Mucosa of descending colon (tissue), 3 donors: ENCODE results near the gene ANKRD37. TPM values are rescaled to one million over a fixed set of nuclear protein-coding genes. Genes with fewer than 3 reads are reported as not detected.

Experiments
- ATAC-seq: fragments of 200-7000 bp; cut with Tn5 transposase; one replicate; pipeline ENCODE4 v1.9.1; 2020; ENCODE audit warnings: mild to moderate bottlenecking, moderate library complexity
- DNase-seq, 3 donors: peaks; one replicate each; pipeline ENCODE4 v3.0.0-alpha.2; 2020
- H3K36me3 ChIP-seq: fragments of 200-600 bp; one replicate; pipeline ENCODE4 v1.8.0; 2021; ENCODE audit warnings: low read depth, mild to moderate bottlenecking
- H3K4me1 ChIP-seq: fragments of 200-600 bp; one replicate; pipeline ENCODE4 v1.8.0; 2021; ENCODE audit warnings: low read depth, mild to moderate bottlenecking
- H3K4me3 ChIP-seq: fragments of 200-600 bp; one replicate; pipeline ENCODE4 v1.8.0; 2021; ENCODE audit warnings: mild to moderate bottlenecking
- H3K9me3 ChIP-seq: fragments of 200-600 bp; one replicate; pipeline ENCODE4 v1.8.0; 2021; ENCODE audit warnings: mild to moderate bottlenecking
- CTCF ChIP-seq: fragments of 200-600 bp; IDR thresholded peaks from one replicate; pipeline ENCODE4 v1.8.0; 2022; ENCODE audit warnings: antibody characterized with exemption, mild to moderate bottlenecking
- intact Hi-C, 2 donors: fragments of 100-400 bp; cut with DNase I in 1 of 2; cut with micrococcal nuclease in 1 of 2; formaldehyde crosslinking; loops; one replicate each; pipeline versions ENCODE4 v1.11.0 to v1.11.1; 2022; cut with DNase I, micrococcal nuclease
- total RNA-seq, 3 donors: library from RNA; stranded (reverse); fragmentation: NEBNext Ultra II Directional in 2 of 3; extraction: Animal tissue kit (Norgen Biotek cat#: 25700) in 2 of 3; gene quantifications; one replicate each; pipeline versions ENCODE4 v1.2.1 to v1.2.4, GENCODE V29; 2021 to 2023
- donor health status: DM: no; HTN: no; CAD: no; lungs with moderate emphysema.
- donor health status: DM: no; HTN: no; CAD: no.
- donor health status: DM: no; HTN: yes; CAD: no.

Gene ANKRD37
- total RNA-seq, 3 donors from 2014 or later, result 7.6 to 14.2 (median 9.7) TPM

- peak; percentile 73 for ATAC-seq
- no peak for TF ChIP-seq CTCF
- intact Hi-C loops, result no loop called here
- no peaks in the 10 kb centered on the region for H3K9me3 ChIP-seq
- DNase-seq, result no peak
- no peak overlapping the region for H3K4me3 ChIP-seq
- H3K36me3 ChIP-seq, result no peaks in the 10 kb centered on the region
- peaks cover 11% of the 10 kb centered on the region for H3K4me1 ChIP-seq
These were observed 11.7 kb upstream of the ANKRD37 start for GRCh38 chr4:185384930-185385331.

GRCh38 chr4:185387957-185388356 lies 8.7 kb upstream of the ANKRD37 start:
- no peaks in the 10 kb centered on the region for H3K36me3 ChIP-seq
- H3K4me3 ChIP-seq, result no peak overlapping the region
- no peaks in the 10 kb centered on the region for H3K9me3 ChIP-seq
- no peak for TF ChIP-seq CTCF
- DNase-seq, result no peak
- intact Hi-C loops, result no loop called here
- peaks cover 11% of the 10 kb centered on the region for H3K4me1 ChIP-seq
- no peak for ATAC-seq

DNA sequence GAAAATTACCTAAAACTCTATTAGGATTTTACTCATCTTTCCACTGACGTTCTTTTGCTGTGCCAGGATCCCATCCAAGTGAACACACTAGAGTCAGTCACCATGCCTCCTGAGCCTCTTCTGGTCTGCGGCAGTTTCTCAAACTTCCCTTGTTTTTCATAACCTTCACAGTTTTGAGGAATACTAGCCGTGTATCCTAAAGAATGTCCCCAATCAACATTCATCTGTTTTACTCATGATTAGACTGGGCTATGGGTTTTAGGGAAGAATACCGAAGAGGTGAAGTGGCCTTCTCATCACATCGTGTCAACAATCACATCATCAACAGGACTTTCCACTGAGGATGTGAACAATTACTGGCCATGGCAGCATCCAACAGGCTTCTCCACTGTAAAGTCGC lies 5.7 kb upstream of the ANKRD37 start:
- Histone ChIP-seq H3K36me3 (peaks cover 1% of the 10 kb centered on the region), H3K4me1 (no peaks in the 10 kb centered on the region), H3K4me3 (no peak overlapping the region), H3K9me3 (no peaks in the 10 kb centered on the region)
- ATAC-seq, result no peak
- intact Hi-C loops, result no loop called here
- TF ChIP-seq CTCF, result no peak
- no peak for DNase-seq

DNA sequence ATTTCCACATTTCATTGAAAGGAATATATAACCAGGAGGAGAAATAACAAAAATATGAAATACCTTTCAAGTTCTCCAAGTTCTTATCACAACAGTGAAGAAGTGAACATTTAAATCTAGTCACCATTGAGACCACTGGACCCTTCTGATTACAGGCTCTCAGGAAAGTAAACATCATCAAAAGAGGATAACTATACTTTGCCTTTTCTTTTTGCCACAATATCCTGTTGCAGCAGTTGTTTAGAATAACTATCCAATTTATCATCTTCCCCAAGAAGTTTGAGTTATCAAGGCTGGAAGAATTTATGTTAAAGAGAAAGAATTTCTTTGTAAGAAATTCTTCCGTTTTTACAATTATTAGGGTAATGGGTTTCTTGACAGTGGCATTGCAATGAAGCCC lies 4.5 kb upstream of the ANKRD37 start:
- Histone ChIP-seq H3K9me3 (no peaks in the 10 kb centered on the region), H3K4me3 (no peak overlapping the region), H3K36me3 (peaks cover 9% of the 10 kb centered on the region), H3K4me1 (no peaks in the 10 kb centered on the region)
- ATAC-seq, result no peak
- TF ChIP-seq CTCF, result no peak
- DNase-seq, result no peak
- intact Hi-C loops, result no loop called here

GRCh38 chr4:185394568-185395237 lies 1.9 kb upstream of the ANKRD37 start:
- H3K9me3 ChIP-seq, result no peaks in the 10 kb centered on the region
- ATAC-seq (no peak), DNase-seq (no peak)
- intact Hi-C loops, result loop anchor here in 1 of 2 donors (5.0 kb wide), 1 partner anchor 192 kb away; the partner anchor contains the start of gene CFAP97
- peaks cover 9% of the 10 kb centered on the region for H3K36me3 ChIP-seq
- H3K4me3 ChIP-seq, result no peak overlapping the region
- peaks cover 17% of the 10 kb centered on the region for H3K4me1 ChIP-seq
- TF ChIP-seq CTCF, result no peak
